Heart left ventricle (tissue), 16 donors: ENCODE results near the gene CHD1. TPM values are rescaled to one million over a fixed set of nuclear protein-coding genes. Genes with fewer than 3 reads are reported as not detected.

Experiments
- ATAC-seq, 4 donors: fragments of 200-7000 bp; cut with Tn5 transposase; one replicate each; pipeline ENCODE4 v1.9.1; 2020 to 2022; ENCODE audit warnings: moderate library complexity in 4 of 4, mild to moderate bottlenecking in 3 of 4, moderate number of reproducible peaks in 1 of 4
- DNase-seq, 5 donors: peaks; one replicate each; pipeline ENCODE4 v3.0.0-alpha.2; 2020
- H3K27ac ChIP-seq, 12 donors: fragments of 200-600 bp; sonication (generic) in 4 of 12; one replicate each; pipeline versions ENCODE4 v1.5.0 to v1.8.0; 2016 to 2022; ENCODE audit warnings: mild to moderate bottlenecking in 2 of 12
- H3K27me3 ChIP-seq, 9 donors: fragments of 200-600 bp; sonication (generic) in 2 of 9; one replicate each; pipeline versions ENCODE4 v1.5.1 to v1.8.0; 2016 to 2022; ENCODE audit warnings: mild to moderate bottlenecking in 3 of 9
- H3K36me3 ChIP-seq, 9 donors: fragments of 200-600 bp; sonication (generic) in 2 of 9; one replicate each; pipeline versions ENCODE4 v1.5.0 to v1.8.0; 2018 to 2022; ENCODE audit warnings: mild to moderate bottlenecking in 2 of 9
- H3K4me1 ChIP-seq, 12 donors: fragments of 200-600 bp; sonication (generic) in 4 of 12; one replicate each; pipeline versions ENCODE4 v1.5.0 to v1.8.0; 2016 to 2022; ENCODE audit warnings: mild to moderate bottlenecking in 3 of 12
- H3K4me3 ChIP-seq, 12 donors: fragments of 200-600 bp; sonication (generic) in 4 of 12; one replicate each; pipeline versions ENCODE4 v1.5.0 to v1.8.0; 2017 to 2022; ENCODE audit warnings: mild to moderate bottlenecking in 9 of 12, moderate library complexity in 4 of 12
- H3K9me3 ChIP-seq, 12 donors: fragments of 200-600 bp; sonication (generic) in 4 of 12; one replicate each; pipeline versions ENCODE4 v1.5.0 to v1.8.0; 2016 to 2022; ENCODE audit warnings: mild to moderate bottlenecking in 1 of 12
- CTCF ChIP-seq, 12 donors: fragments of 200-600 bp; sonication (generic) in 4 of 12; IDR thresholded peaks; one replicate each; pipeline versions ENCODE4 v1.5.0 to v1.8.0; 2018 to 2022; ENCODE audit warnings: antibody characterized with exemption in 12 of 12, mild to moderate bottlenecking in 5 of 12
- POLR2A ChIP-seq, 2 donors: fragments of 450-650 bp; IDR thresholded peaks; one replicate each; pipeline ENCODE4 v1.6.1; 2017; ENCODE audit warnings: antibody characterized with exemption in 2 of 2, mild to moderate bottlenecking in 2 of 2, moderate library complexity in 2 of 2
- WGBS, 4 donors: extraction: QIAGEN DNeasy Blood & Tissue Kit in 2 of 4; methylation state at CpG; one replicate each; pipeline versions ENCODE4 v1.1.5 to v1.1.7; 2013 to 2018; 5-methylcytosine and 5-hydroxymethylcytosine counted together
- intact Hi-C, 10 donors: fragments of 100-400 bp; cut with DNase I; formaldehyde crosslinking; loops; one replicate each; pipeline versions ENCODE4 v1.11.1 to v1.14.2; 2022
- polyA plus RNA-seq, 2 donors: library from polyadenylated mRNA; stranded (reverse); fragments of 200-250 nt; gene quantifications; one replicate each; pipeline ENCODE4 v1.2.3, GENCODE V29; 2013
- total RNA-seq, 9 donors: library from RNA; depleted of rRNA in 2 of 9; stranded (reverse); fragments of >200 nt in 2 of 9; fragmentation: NEBNext Ultra II Directional in 3 of 9; extraction: Animal tissue kit (Norgen Biotek cat#: 25700) in 3 of 9; gene quantifications; one replicate each; pipeline versions ENCODE4 v1.1.0 to v1.2.4, GENCODE V29; 2016 to 2023
- donor health status: ischemic (EF 13 %, LVEDD 7.1; RV severe dilation, severe dysfunction).
- donor health status: healthy with polysubstance abuse.
- donor health status: DM: no; HTN: yes; CAD: no.
- donor health status: DM: no; HTN: no; CAD: no.
- donor health status: ischemic (EF 25% LVEDD 6.9; RV normal size, moderate dysfunction).
- donor health status: ischemic (EF 25% LVEDD 5.7; RV mildly dilated, moderate dysfunction).
- donor health status: healthy.
- donor health status: DM: yes; HTN: yes; CAD: no.
- donor health status: ischemic (EF 35%, LVEDD 5.7; RV mildly dilated, moderate dysfunction).
- donor health status: nonischemic (EF 11% LVEDD 7.7; RV severe dilation, severe dysfunction).
- donor health status: DM: yes; HTN: yes; CAD: no.
- donor health status: PGD.
- donor health status: ischemic (EF 29% LVEDD 5.4; RV normal size, mild dysfunction).
- donor health status: nonischemic (EF 23%, LVEDD 6.1; RV moderate dilation, normal function).

The CHD1 gene
- total and polyA plus RNA-seq, 11 donors: 8.6 to 24.0 (median 13.4) TPM

GRCh38 chr5:98807806-98808205 lies 121.0 kb downstream of the CHD1 start:
- Histone ChIP-seq H3K4me1 (no peaks in the 10 kb centered on the region), H3K9me3 (peaks cover 0 to 38% (median 18%) of the 10 kb centered on the region in 12 donors), H3K36me3 (no peaks in the 10 kb centered on the region), H3K27me3 (no peaks in the 10 kb centered on the region), H3K27ac (no peak overlapping the region), H3K4me3 (no peak overlapping the region)
- DNase-seq (no peak), ATAC-seq (no peak)
- intact Hi-C loops: no loop called here
- TF ChIP-seq CTCF (IDR thresholded peaks at IDR 0.05): no peak
- no peak for TF ChIP-seq POLR2A (IDR thresholded peaks at IDR 0.05)

- Histone ChIP-seq H3K27ac (no peak overlapping the region), H3K4me1 (no peaks in the 10 kb centered on the region), H3K4me3 (no peak overlapping the region), H3K9me3 (peaks cover 0 to 38% (median 18%) of the 10 kb centered on the region in 12 donors), H3K36me3 (no peaks in the 10 kb centered on the region), H3K27me3 (no peaks in the 10 kb centered on the region)
- ATAC-seq (no peak), DNase-seq (no peak)
- WGBS, 4 donors: 0 to 52% (median 25%) methylated on average over 1 of the region's 1 CpG
- no peak for TF ChIP-seq POLR2A (IDR thresholded peaks at IDR 0.05)
- TF ChIP-seq CTCF (IDR thresholded peaks at IDR 0.05): no peak
- intact Hi-C loops: no loop called here
These were observed 123.7 kb downstream of the CHD1 start for GRCh38 chr5:98805070-98805469.

- Histone ChIP-seq H3K27ac (no peak overlapping the region), H3K36me3 (no peaks in the 10 kb centered on the region), H3K4me1 (no peaks in the 10 kb centered on the region), H3K27me3 (no peaks in the 10 kb centered on the region), H3K9me3 (peaks cover 0 to 38% (median 18%) of the 10 kb centered on the region in 12 donors), H3K4me3 (no peak overlapping the region)
- intact Hi-C loops: no loop called here
- ATAC-seq (no peak), DNase-seq (no peak)
- TF ChIP-seq POLR2A (IDR thresholded peaks at IDR 0.05) (no peak), CTCF (IDR thresholded peaks at IDR 0.05) (no peak)
- WGBS, 4 donors: 92 to 98% (median 97%) methylated on average over 2 of the region's 2 CpGs
These were observed 124.7 kb downstream of the CHD1 start for GRCh38 chr5:98804066-98804465.

Other genes with a start within 250 kb of the CHD1 start
- gene RGMB, start 155.3 kb downstream of the CHD1 start, total RNA-seq: 10 to 100 TPM; 11.0 to 42.2 (median 17.0) TPM
- 1 to 10 TPM; 2.0 to 9.3 TPM for gene RGMB, start 155.3 kb downstream of the CHD1 start, polyA plus RNA-seq